ENCODE results near the gene AKAP8L. TPM values are rescaled to one million over a fixed set of nuclear protein-coding genes. Genes with fewer than 3 reads are reported as not detected.
A peak's percentile ranks its signal among the peaks of the same experiment; 100 is the strongest.

The AKAP8L gene
- total RNA-seq, 1 experiment from 2014 or later: 132 TPM

GRCh38 chr19:15432629-15433518 is 14.1 kb upstream of the AKAP8L start:
- BruUV-seq (replicated peaks): no TSS peak
- ChIA-PET POLR2A (ENCODE audit: low non-redundant PET) (interaction anchor here (0.6 to 1.5 kb wide), 2 partner anchors 14 to 187 kb away, joined by 3 to 4 read pairs; partner anchors contain the start of gene AKAP8L), CTCF (interaction anchor here (0.5 to 2.0 kb wide), 2 partner anchors 122 to 123 kb away, joined by 3 to 7 read pairs; no protein-coding TSS in a partner anchor)
- H3K27me3 ChIP-seq (replicated peaks; ENCODE audit: insufficient read depth, low read depth, low read length, poor library complexity): no peaks in the 10 kb centered on the region
- DNase-seq (ENCODE audit: low spot score): peak; percentile 96
- peaks cover 14% of the 10 kb centered on the region for H3K4me1 ChIP-seq (ENCODE audit: insufficient read depth, low read length, poor library complexity, severe bottlenecking)
- intact Hi-C loops (cut with micrococcal nuclease; ENCODE audit: unreplicated experiment): no loop called here
- H3K36me3 ChIP-seq (ENCODE audit: insufficient read depth, low read length, poor library complexity, severe bottlenecking): peaks cover 17% of the 10 kb centered on the region
- H3K9me3 ChIP-seq (ENCODE audit: low read depth, low read length, poor library complexity, severe bottlenecking): no peaks in the 10 kb centered on the region
- peak overlapping the region; percentile 87 for H3K27ac ChIP-seq (ENCODE audit: low read depth, low read length, poor library complexity, severe bottlenecking)
- peak overlapping the region; percentile 80 for H3K4me3 ChIP-seq (ENCODE audit: low read depth, low read length, poor library complexity, severe bottlenecking)
- TF ChIP-seq, protein P1, sequence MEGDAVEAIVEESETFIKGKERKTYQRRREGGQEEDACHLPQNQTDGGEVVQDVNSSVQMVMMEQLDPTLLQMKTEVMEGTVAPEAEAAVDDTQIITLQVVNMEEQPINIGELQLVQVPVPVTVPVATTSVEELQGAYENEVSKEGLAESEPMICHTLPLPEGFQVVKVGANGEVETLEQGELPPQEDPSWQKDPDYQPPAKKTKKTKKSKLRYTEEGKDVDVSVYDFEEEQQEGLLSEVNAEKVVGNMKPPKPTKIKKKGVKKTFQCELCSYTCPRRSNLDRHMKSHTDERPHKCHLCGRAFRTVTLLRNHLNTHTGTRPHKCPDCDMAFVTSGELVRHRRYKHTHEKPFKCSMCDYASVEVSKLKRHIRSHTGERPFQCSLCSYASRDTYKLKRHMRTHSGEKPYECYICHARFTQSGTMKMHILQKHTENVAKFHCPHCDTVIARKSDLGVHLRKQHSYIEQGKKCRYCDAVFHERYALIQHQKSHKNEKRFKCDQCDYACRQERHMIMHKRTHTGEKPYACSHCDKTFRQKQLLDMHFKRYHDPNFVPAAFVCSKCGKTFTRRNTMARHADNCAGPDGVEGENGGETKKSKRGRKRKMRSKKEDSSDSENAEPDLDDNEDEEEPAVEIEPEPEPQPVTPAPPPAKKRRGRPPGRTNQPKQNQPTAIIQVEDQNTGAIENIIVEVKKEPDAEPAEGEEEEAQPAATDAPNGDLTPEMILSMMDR (conservative IDR thresholded peaks at IDR 0.05; ENCODE audit: low read depth, low read length): no peak
- TF ChIP-seq EZH2 (IDR thresholded peaks at IDR 0.05; ENCODE audit: borderline replicate concordance, low read depth, low read length, poor library complexity, severe bottlenecking): no peak

DNA sequence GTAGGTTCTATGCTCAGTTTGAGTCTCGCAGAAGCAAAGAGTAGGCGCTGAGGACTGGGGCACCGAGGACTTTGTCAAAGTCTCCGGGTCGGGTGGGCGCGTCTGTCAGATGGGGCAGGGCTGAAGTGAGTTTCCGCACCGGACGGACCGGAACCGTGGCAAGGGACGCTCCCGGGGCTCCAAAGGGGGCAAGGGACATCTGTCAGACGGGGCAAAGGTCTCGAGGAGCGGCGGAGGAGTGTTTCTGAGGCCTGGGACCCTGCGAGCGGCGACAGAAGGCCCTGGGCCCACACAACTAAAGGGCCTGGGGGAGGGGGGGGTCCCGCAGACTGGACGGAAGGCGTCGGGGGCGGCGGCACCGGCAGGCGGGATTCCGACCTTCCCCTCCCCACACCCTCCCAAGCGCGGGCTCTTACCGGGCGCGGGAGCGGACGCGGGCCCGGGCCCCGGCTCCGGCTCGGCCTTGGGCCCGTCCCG is 13.3 kb upstream of the AKAP8L start:
- no peak for TF ChIP-seq EZH2 (IDR thresholded peaks at IDR 0.05; ENCODE audit: borderline replicate concordance, low read depth, low read length, poor library complexity, severe bottlenecking)
- TF ChIP-seq, protein P1 (conservative IDR thresholded peaks at IDR 0.05; ENCODE audit: low read depth, low read length): no peak
- POLR2A ChIA-PET (ENCODE audit: low non-redundant PET): interaction anchor here (0.6 to 1.5 kb wide), 2 partner anchors 13 to 907 kb away, joined by 4 to 5 read pairs; partner anchors contain the start of gene AKAP8L
- intact Hi-C loops (cut with micrococcal nuclease; ENCODE audit: unreplicated experiment): no loop called here
- H3K4me3 ChIP-seq (ENCODE audit: low read depth, low read length, poor library complexity, severe bottlenecking): peak overlapping the region; percentile 80
- BruUV-seq (replicated peaks): no TSS peak
- peak overlapping the region; percentile 89 for H3K27ac ChIP-seq (ENCODE audit: low read depth, low read length, poor library complexity, severe bottlenecking)
- H3K9me3 ChIP-seq (ENCODE audit: low read depth, low read length, poor library complexity, severe bottlenecking): no peaks in the 10 kb centered on the region
- H3K27me3 ChIP-seq (replicated peaks; ENCODE audit: insufficient read depth, low read depth, low read length, poor library complexity): no peaks in the 10 kb centered on the region
- peaks cover 25% of the 10 kb centered on the region for H3K36me3 ChIP-seq (ENCODE audit: insufficient read depth, low read length, poor library complexity, severe bottlenecking)
- no peak for DNase-seq (ENCODE audit: low spot score)
- H3K4me1 ChIP-seq (ENCODE audit: insufficient read depth, low read length, poor library complexity, severe bottlenecking): peaks cover 14% of the 10 kb centered on the region
- CTCF ChIA-PET: interaction anchor here (2.0 kb wide), 1 partner anchor 124 kb away, joined by 7 read pairs; no protein-coding TSS in a partner anchor

GRCh38 chr19:15431396-15432017 is 12.7 kb upstream of the AKAP8L start:
- Histone ChIP-seq H3K9me3 (ENCODE audit: low read depth, low read length, poor library complexity, severe bottlenecking) (no peaks in the 10 kb centered on the region), H3K27ac (ENCODE audit: low read depth, low read length, poor library complexity, severe bottlenecking) (peak overlapping the region; percentile 89), H3K36me3 (ENCODE audit: insufficient read depth, low read length, poor library complexity, severe bottlenecking) (peaks cover 30% of the 10 kb centered on the region), H3K4me3 (ENCODE audit: low read depth, low read length, poor library complexity, severe bottlenecking) (peak overlapping the region; percentile 80), H3K4me1 (ENCODE audit: insufficient read depth, low read length, poor library complexity, severe bottlenecking) (peaks cover 14% of the 10 kb centered on the region), H3K27me3 (replicated peaks; ENCODE audit: insufficient read depth, low read depth, low read length, poor library complexity) (no peaks in the 10 kb centered on the region)
- TF ChIP-seq, protein P1 (conservative IDR thresholded peaks at IDR 0.05; ENCODE audit: low read depth, low read length): no peak
- no peak for TF ChIP-seq EZH2 (IDR thresholded peaks at IDR 0.05; ENCODE audit: borderline replicate concordance, low read depth, low read length, poor library complexity, severe bottlenecking)
- ChIA-PET CTCF (no interaction called here), POLR2A (ENCODE audit: low non-redundant PET) (interaction anchor here (0.6 kb wide), 1 partner anchor 906 kb away, joined by 5 read pairs; no protein-coding TSS in a partner anchor)
- TSS peak; percentile 62 for BruUV-seq (replicated peaks)
- no peak for DNase-seq (ENCODE audit: low spot score)
- intact Hi-C loops (cut with micrococcal nuclease; ENCODE audit: unreplicated experiment): no loop called here
